K562 (cell line): ENCODE results near the gene ETV2. TPM values are rescaled to one million over a fixed set of nuclear protein-coding genes. Genes with fewer than 3 reads are reported as not detected.

Experiments
- BRF1 ChIP-seq: IDR thresholded peaks from 3 replicates; pipeline ENCODE4 v1.6.1; 2011; ENCODE audit warnings: borderline replicate concordance, mild to moderate bottlenecking; ENCODE audit not compliant: insufficient read length; ENCODE audit errors: extremely low read depth
- EZH2 ChIP-seq: IDR thresholded peaks from 2 replicates; pipeline ENCODE4 v1.6.1; 2012; ENCODE audit warnings: low read depth, mild to moderate bottlenecking, inconsistent platforms, low read length, borderline replicate concordance
- GTF2E2 ChIP-seq: fragments of 200-800 bp; sonication (Bioruptor generic); IDR thresholded peaks from 2 replicates; pipeline ENCODE4 v1.6.1; 2016; ENCODE audit warnings: missing genetic modification characterization, missing compliant biosample characterization
- HCFC1 ChIP-seq: IDR thresholded peaks from 2 replicates; pipeline ENCODE4 v1.6.1; 2012; ENCODE audit warnings: low read depth, low read length, improper control_type of control experiment
- HNRNPH1 ChIP-seq: fragments of 200-400 bp; formaldehyde crosslinking; optimal IDR thresholded peaks from 2 replicates; pipeline ENCODE3; 2017; ENCODE audit warnings: low read depth, mild to moderate bottlenecking, low read length, moderate library complexity
- LARP7 ChIP-seq: fragments of 450-650 bp; IDR thresholded peaks from 2 replicates; pipeline ENCODE4 v1.6.1; 2016
- MLLT1 ChIP-seq, 2 experiments: fragments of 450-650 bp; IDR thresholded peaks; 2 replicates each; pipeline ENCODE4 v1.6.1; 2016
- NCOR1 ChIP-seq: fragments of 450-650 bp; IDR thresholded peaks from 2 replicates; pipeline ENCODE4 v1.6.1; 2016; ENCODE audit warnings: mild to moderate bottlenecking, moderate library complexity
- NR4A1 ChIP-seq, 2 experiments: fragments of 250-450 bp in 1 of 2; fragments of 450-650 bp in 1 of 2; sonication (Bioruptor Pico) in 1 of 2; IDR thresholded peaks; 2 replicates each; pipeline versions ENCODE4 v1.4.0 to v1.6.1; 2016 to 2020; ENCODE audit warnings: mild to moderate bottlenecking in 2 of 2, missing compliant biosample characterization in 1 of 2, missing genetic modification characterization in 1 of 2, moderate library complexity in 1 of 2
- NRF1 ChIP-seq, 2 experiments: fragments of 450-650 bp; IDR thresholded peaks in 1 of 2; conservative IDR thresholded peaks in 1 of 2; 2 replicates each; pipeline ENCODE4 v1.6.1; 2014; ENCODE audit warnings: mild to moderate bottlenecking in 2 of 2
- PRDM10 ChIP-seq: fragments of 450-650 bp; IDR thresholded peaks from 2 replicates; pipeline ENCODE4 v1.6.1; 2018; ENCODE audit not compliant: partially characterized antibody
- RBM22 ChIP-seq: fragments of 200-400 bp; formaldehyde crosslinking; IDR thresholded peaks from 2 replicates; pipeline ENCODE4 v1.6.1; 2018; ENCODE audit warnings: low read length, low read depth; ENCODE audit not compliant: poor library complexity, severe bottlenecking
- SMC3 ChIP-seq: conservative IDR thresholded peaks from 2 replicates; pipeline ENCODE4 v1.6.1; 2011; ENCODE audit warnings: low read depth, low read length, improper control_type of control experiment; ENCODE audit not compliant: insufficient read depth
- STAT5A ChIP-seq: IDR thresholded peaks from 2 replicates; pipeline ENCODE4 v1.6.1; 2012; ENCODE audit warnings: low read length, inconsistent platforms, borderline replicate concordance
- TAF15 ChIP-seq: fragments of 200-400 bp; formaldehyde crosslinking; IDR thresholded peaks from 2 replicates; pipeline ENCODE4 v1.6.1; 2017; ENCODE audit warnings: mild to moderate bottlenecking, low read depth, low read length, moderate library complexity
- USF1 ChIP-seq: sonication (generic); formaldehyde crosslinking; IDR thresholded peaks from 2 replicates; pipeline ENCODE4 v1.9.0; 2022; ENCODE audit warnings: mild to moderate bottlenecking, missing genetic modification reagents
- VEZF1 ChIP-seq: fragments of 200-800 bp; sonication (Bioruptor generic); IDR thresholded peaks from 2 replicates; pipeline ENCODE4 v1.6.1; 2017; ENCODE audit warnings: missing genetic modification characterization, missing compliant biosample characterization
- ZFPM2 ChIP-seq: fragments of 250-450 bp; sonication (Bioruptor Pico); IDR thresholded peaks from 2 replicates; pipeline ENCODE4 v1.5.1; 2022; ENCODE audit warnings: mild to moderate bottlenecking
- ZNF146 ChIP-seq: IDR thresholded peaks from one replicate; pipeline ENCODE4 v1.6.1; 2018; ENCODE audit warnings: missing compliant biosample characterization; ENCODE audit not compliant: unreplicated experiment
- ZNF589 ChIP-seq: fragments of 200-800 bp; sonication (Bioruptor generic); IDR thresholded peaks from 2 replicates; pipeline ENCODE4 v1.6.1; 2016; ENCODE audit warnings: low read depth, missing genetic modification characterization, missing compliant biosample characterization
- polyA plus RNA-seq, 8 experiments: library from polyadenylated mRNA; depleted of rRNA in 4 of 8; stranded (reverse) in 5 of 8; unstranded in 3 of 8; fragments of >200 nt; fragmentation: Nextera tagmentation in 2 of 8; fragmentation: Illumina TruSeq in 1 of 8; extraction: Ambion mirVana in 2 of 8; extraction: Trizol in 1 of 8; gene quantifications; 2 replicates each; pipeline versions ENCODE4 v1.2.1 to v1.2.3, GENCODE V29; 2011 to 2014; ENCODE audit warnings: inconsistent platforms in 1 of 8, missing spikeins in 1 of 8
- total RNA-seq, 7 experiments: library from RNA; depleted of rRNA in 6 of 7; stranded (reverse); fragments of >200 nt in 6 of 7; fragmentation: Illumina TruSeq in 2 of 7; extraction: Trizol in 2 of 7; gene quantifications; 2 replicates each; pipeline versions ENCODE4 v1.2.1 to v1.2.3, GENCODE V29; 2011 to 2021; ENCODE audit warnings: low replicate concordance in 1 of 7

The ETV2 gene
- total and polyA plus RNA-seq, 9 of the 15 experiments (the other 6 are each of a cell fraction or from before 2014, with no cell fraction given) = 0.11 to 3.7 (median 0.55) TPM

- TF ChIP-seq BRF1 = no peak
- peak; percentile 100 for TF ChIP-seq PRDM10
- no peak for TF ChIP-seq NR4A1 (CRISPR knock-in tag; IDR thresholded peaks at IDR 0.05)
- TF ChIP-seq NR4A1 (tag; IDR thresholded peaks at IDR 0.05) = no peak
- TF ChIP-seq ZNF146 (CRISPR knock-in tag) = no peak
- TF ChIP-seq VEZF1 (CRISPR knock-in tag) = peak; percentile 87
- TF ChIP-seq HCFC1 = peak; percentile 47; the same call in 1 of the 2 replicates
- TF ChIP-seq GTF2E2 (tag) = no peak
- TF ChIP-seq USF1 = no peak
- TF ChIP-seq SMC3 = no peak
- TF ChIP-seq LARP7 = no peak
- TF ChIP-seq HNRNPH1 = no peak
- peak; percentile 65 to 70; a peak in 3 of 4 replicates for TF ChIP-seq NRF1 (conservative IDR thresholded peaks at IDR 0.05 in 1 of 2, IDR thresholded peaks at IDR 0.05 in 1 of 2)
- no peak for TF ChIP-seq EZH2
- TF ChIP-seq ZFPM2 (CRISPR knock-in tag) = no peak
- TF ChIP-seq ZNF589 (CRISPR knock-in tag) = peak; percentile 31; the same call in 1 of the 2 replicates
- TF ChIP-seq RBM22 = peak; percentile 85
- no peak for TF ChIP-seq MLLT1 (IDR thresholded peaks at IDR 0.05)
- no peak; the same call in 1 of the 2 replicates for TF ChIP-seq NCOR1
- no peak for TF ChIP-seq TAF15
- no peak for TF ChIP-seq STAT5A
These were observed 2.0 kb downstream of the ETV2 start (continued) for GRCh38 chr19:35643255-35644205.
